Heart right ventricle (tissue), 16 donors: ENCODE results near the gene PTPRG. TPM values are rescaled to one million over a fixed set of nuclear protein-coding genes. Genes with fewer than 3 reads are reported as not detected.
A peak's percentile ranks its signal among the peaks of the same experiment; 100 is the strongest.

Experiments
- ATAC-seq, 8 donors: fragments of 200-7000 bp; cut with Tn5 transposase; one replicate each; pipeline ENCODE4 v1.9.1; 2020; ENCODE audit warnings: mild to moderate bottlenecking in 8 of 8, moderate library complexity in 8 of 8, moderate number of reproducible peaks in 1 of 8
- DNase-seq, 2 donors: peaks; one replicate each; pipeline ENCODE4 v3.0.0-alpha.2; 2020
- H3K27ac ChIP-seq, 10 donors: fragments of 200-600 bp; sonication (generic) in 2 of 10; one replicate each; pipeline versions ENCODE4 v1.5.0 to v1.8.0; 2020 to 2022; ENCODE audit warnings: mild to moderate bottlenecking in 3 of 10
- H3K27me3 ChIP-seq, 7 donors: fragments of 200-600 bp; one replicate each; pipeline ENCODE4 v1.8.0; 2021 to 2022; ENCODE audit warnings: mild to moderate bottlenecking in 2 of 7
- H3K36me3 ChIP-seq, 9 donors: fragments of 200-600 bp; sonication (generic) in 1 of 9; one replicate each; pipeline versions ENCODE4 v1.5.0 to v1.8.0; 2020 to 2022; ENCODE audit warnings: mild to moderate bottlenecking in 2 of 9
- H3K4me1 ChIP-seq, 9 donors: fragments of 200-600 bp; sonication (generic) in 1 of 9; one replicate each; pipeline versions ENCODE4 v1.5.0 to v1.8.0; 2020 to 2022; ENCODE audit warnings: mild to moderate bottlenecking in 4 of 9
- H3K4me3 ChIP-seq, 10 donors: fragments of 200-600 bp; sonication (generic) in 2 of 10; one replicate each; pipeline versions ENCODE4 v1.5.0 to v1.8.0; 2020 to 2022; ENCODE audit warnings: mild to moderate bottlenecking in 7 of 10, moderate library complexity in 2 of 10
- H3K9me3 ChIP-seq, 11 donors: fragments of 200-600 bp in 10 of 11; sonication (generic) in 2 of 11; one replicate each; pipeline versions ENCODE4 v1.5.0 to v1.8.0; 2013 to 2022; ENCODE audit warnings: mild to moderate bottlenecking in 2 of 11, control low read depth in 1 of 11, moderate library complexity in 1 of 11
- WGBS, 2 donors: extraction: QIAGEN DNeasy Blood & Tissue Kit; methylation state at CpG; one replicate each; pipeline ENCODE4 v1.1.7; 2013; ENCODE audit warnings: inconsistent platforms in 1 of 2; 5-methylcytosine and 5-hydroxymethylcytosine counted together
- intact Hi-C, 10 donors: fragments of 100-400 bp; cut with DNase I; formaldehyde crosslinking; loops; one replicate each; pipeline versions ENCODE4 v1.11.1 to v1.14.2; 2022
- polyA plus RNA-seq, 2 donors: library from polyadenylated mRNA; stranded (reverse); fragments of 200-250 nt; gene quantifications; one replicate each; pipeline ENCODE4 v1.2.3, GENCODE V29; 2013
- total RNA-seq, 10 donors: library from RNA; stranded (reverse); fragmentation: NEBNext Ultra II Directional in 3 of 10; extraction: Animal tissue kit (Norgen Biotek cat#: 25700) in 3 of 10; gene quantifications; one replicate each; pipeline versions ENCODE4 v1.2.1 to v1.2.4, GENCODE V29; 2021 to 2023
- TF ChIP-seq, protein P1 (sequence below), 9 donors: fragments of 200-600 bp; sonication (generic) in 2 of 9; IDR thresholded peaks; one replicate each; pipeline versions ENCODE4 v1.5.0 to v1.8.0; 2021 to 2022; ENCODE audit warnings: antibody characterized with exemption in 9 of 9, mild to moderate bottlenecking in 5 of 9, moderate library complexity in 1 of 9
- donor health status: Arrhythmogenic right ventricular cardiomyopathy.
- donor health status: ischemic (EF 13 %, LVEDD 7.1; RV severe dilation, severe dysfunction).
- donor health status: healthy with polysubstance abuse.
- donor health status: DM: no; HTN: yes; CAD: no.
- donor health status: DM: no; HTN: no; CAD: no.
- donor health status: ischemic (EF 25% LVEDD 6.9; RV normal size, moderate dysfunction).
- donor health status: ischemic (EF 25% LVEDD 5.7; RV mildly dilated, moderate dysfunction).
- donor health status: healthy.
- donor health status: DM: yes; HTN: yes; CAD: no.
- donor health status: Ischemic cardiomyopathy.
- donor health status: ischemic (EF 35%, LVEDD 5.7; RV mildly dilated, moderate dysfunction).
- donor health status: nonischemic (EF 11% LVEDD 7.7; RV severe dilation, severe dysfunction).
- donor health status: DM: yes; HTN: yes; CAD: no.
- donor health status: PGD.
- donor health status: ischemic (EF 29% LVEDD 5.4; RV normal size, mild dysfunction).
- donor health status: nonischemic (EF 23%, LVEDD 6.1; RV moderate dilation, normal function).

PTPRG gene
- total and polyA plus RNA-seq, 12 donors: 10.1 to 38.3 (median 32.6) TPM

DNA sequence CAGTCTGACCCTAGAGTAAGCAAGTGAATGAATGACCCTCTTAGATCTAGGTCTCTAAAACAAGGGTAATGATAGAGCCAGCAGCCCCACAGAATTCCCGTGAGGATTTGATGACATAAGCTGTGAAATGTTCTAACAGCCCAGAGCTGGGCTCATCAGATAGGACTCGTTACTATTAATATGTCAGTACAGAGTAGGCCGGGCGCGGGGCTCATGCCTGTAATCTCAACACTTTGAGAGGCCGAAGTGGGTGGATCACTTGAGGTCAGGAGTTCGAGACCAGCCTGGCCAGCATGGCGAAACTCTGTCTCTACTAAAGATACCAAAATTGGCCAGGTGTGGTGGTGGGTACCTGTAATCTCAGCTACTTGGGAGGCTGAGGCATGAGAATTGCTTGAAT, 621.7 kb downstream of the PTPRG start:
- TF ChIP-seq, protein P1, sequence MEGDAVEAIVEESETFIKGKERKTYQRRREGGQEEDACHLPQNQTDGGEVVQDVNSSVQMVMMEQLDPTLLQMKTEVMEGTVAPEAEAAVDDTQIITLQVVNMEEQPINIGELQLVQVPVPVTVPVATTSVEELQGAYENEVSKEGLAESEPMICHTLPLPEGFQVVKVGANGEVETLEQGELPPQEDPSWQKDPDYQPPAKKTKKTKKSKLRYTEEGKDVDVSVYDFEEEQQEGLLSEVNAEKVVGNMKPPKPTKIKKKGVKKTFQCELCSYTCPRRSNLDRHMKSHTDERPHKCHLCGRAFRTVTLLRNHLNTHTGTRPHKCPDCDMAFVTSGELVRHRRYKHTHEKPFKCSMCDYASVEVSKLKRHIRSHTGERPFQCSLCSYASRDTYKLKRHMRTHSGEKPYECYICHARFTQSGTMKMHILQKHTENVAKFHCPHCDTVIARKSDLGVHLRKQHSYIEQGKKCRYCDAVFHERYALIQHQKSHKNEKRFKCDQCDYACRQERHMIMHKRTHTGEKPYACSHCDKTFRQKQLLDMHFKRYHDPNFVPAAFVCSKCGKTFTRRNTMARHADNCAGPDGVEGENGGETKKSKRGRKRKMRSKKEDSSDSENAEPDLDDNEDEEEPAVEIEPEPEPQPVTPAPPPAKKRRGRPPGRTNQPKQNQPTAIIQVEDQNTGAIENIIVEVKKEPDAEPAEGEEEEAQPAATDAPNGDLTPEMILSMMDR (IDR thresholded peaks at IDR 0.05): no peak
- no peak overlapping the region for H3K27ac ChIP-seq
- peaks cover 0 to 42% (median 20%) of the 10 kb centered on the region in 9 donors for H3K4me1 ChIP-seq
- H3K9me3 ChIP-seq: no peaks in the 10 kb centered on the region
- WGBS, 2 donors: 41 to 61% methylated on average over 8 of the region's 8 CpGs
- intact Hi-C loops: loop anchor here in 7 of 10 donors (5.0 to 10.0 kb wide), 6 partner anchors 46 to 928 kb away; partner anchors contain the start of genes FHIT (in 1 of the 7) and PTPRG (in 1 of the 7)
- no peaks in the 10 kb centered on the region for H3K27me3 ChIP-seq
- H3K36me3 ChIP-seq: peaks cover 0 to 4% (median 0%) of the 10 kb centered on the region in 9 donors
- no peak overlapping the region for H3K4me3 ChIP-seq
- peak in 1 of 2 donors; percentile 21 for DNase-seq
- ATAC-seq: peak in 4 of 8 donors; percentile 10 to 24 (median 18)

DNA sequence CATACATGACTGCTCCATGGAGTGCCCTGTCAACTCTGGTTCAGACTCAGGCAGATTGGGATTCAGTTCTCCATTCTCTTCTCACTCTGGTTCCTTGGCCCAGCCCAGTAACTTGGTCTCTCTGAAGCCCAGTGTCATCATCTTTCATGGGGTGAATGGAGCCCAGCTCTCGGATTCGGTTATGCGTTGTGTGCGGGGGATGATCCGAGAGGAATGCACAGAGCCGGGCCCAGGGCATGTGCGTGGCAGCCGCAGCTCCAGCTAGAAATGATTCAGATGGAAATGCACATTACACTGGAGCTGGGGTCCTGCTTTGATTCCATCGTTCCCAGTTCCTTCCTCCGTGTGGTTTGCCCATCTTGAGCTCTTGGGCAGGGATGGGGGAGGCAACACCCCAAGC, 622.6 kb downstream of the PTPRG start:
- Histone ChIP-seq H3K9me3 (no peaks in the 10 kb centered on the region), H3K27ac (no peak overlapping the region), H3K27me3 (no peaks in the 10 kb centered on the region), H3K4me3 (no peak overlapping the region), H3K4me1 (peaks cover 0 to 50% (median 29%) of the 10 kb centered on the region in 9 donors), H3K36me3 (peaks cover 0 to 4% (median 0%) of the 10 kb centered on the region in 9 donors)
- DNase-seq (no peak), ATAC-seq (no peak)
- TF ChIP-seq, protein P1 (IDR thresholded peaks at IDR 0.05): no peak
- 94 to 95% methylated on average over 10 of the region's 10 CpGs for WGBS, 2 donors
- intact Hi-C loops: loop anchor here in 8 of 10 donors (2.0 to 10.0 kb wide), 7 partner anchors 47 to 929 kb away; partner anchors contain the start of genes FHIT (in 1 of the 8) and PTPRG (in 1 of the 8)

DNA sequence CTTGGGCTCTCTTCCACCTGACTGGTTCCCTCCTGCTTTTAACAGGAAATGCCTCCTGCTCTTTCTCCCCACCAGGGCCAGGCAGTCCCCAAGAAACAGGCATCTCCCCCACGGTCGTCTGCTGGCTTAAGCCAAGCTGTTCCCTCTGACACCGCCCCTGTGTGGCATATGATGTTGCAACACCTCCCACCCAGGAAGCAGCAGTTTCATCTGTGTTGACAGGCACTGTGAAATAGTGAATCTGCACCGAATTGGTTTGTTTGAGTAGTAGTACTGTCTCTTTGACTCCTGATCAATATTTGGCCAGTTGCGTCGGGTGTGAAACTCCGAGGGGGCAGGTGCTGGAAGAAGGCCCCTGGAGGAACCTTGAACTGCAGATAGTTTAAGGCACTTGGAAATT, 623.2 kb downstream of the PTPRG start:
- DNase-seq (no peak), ATAC-seq (no peak)
- H3K4me3 ChIP-seq: no peak overlapping the region
- WGBS, 2 donors: 82 to 83% methylated on average over 7 of the region's 7 CpGs
- no peaks in the 10 kb centered on the region for H3K27me3 ChIP-seq
- no peak overlapping the region for H3K27ac ChIP-seq
- H3K9me3 ChIP-seq: no peaks in the 10 kb centered on the region
- TF ChIP-seq, protein P1 (IDR thresholded peaks at IDR 0.05): no peak
- intact Hi-C loops: loop anchor here in 8 of 10 donors (2.0 to 10.0 kb wide), 7 partner anchors 47 to 930 kb away; partner anchors contain the start of genes FHIT (in 1 of the 8) and PTPRG (in 1 of the 8)
- peaks cover 0 to 48% (median 29%) of the 10 kb centered on the region in 9 donors for H3K4me1 ChIP-seq
- H3K36me3 ChIP-seq: peaks cover 0 to 4% (median 0%) of the 10 kb centered on the region in 9 donors

DNA sequence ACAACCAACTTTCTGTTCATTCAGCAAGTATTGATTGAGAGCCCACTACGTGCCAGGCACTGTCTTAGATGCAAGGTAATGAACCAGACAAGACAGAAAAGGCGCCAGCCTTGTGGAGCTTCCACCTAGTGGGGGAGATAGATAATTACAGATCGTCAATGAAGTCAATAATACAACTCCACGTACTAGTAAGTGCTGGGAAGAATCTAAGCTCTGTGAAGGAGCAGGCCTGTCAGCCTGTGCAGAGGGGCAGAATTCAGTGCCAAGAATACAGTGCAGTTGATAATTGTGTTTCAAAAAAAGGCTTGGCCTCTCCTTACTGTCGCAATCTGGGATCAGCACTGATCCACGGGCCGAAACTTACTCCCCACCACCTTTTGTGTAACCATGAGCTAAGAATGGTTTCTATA, 625.7 kb downstream of the PTPRG start:
- Histone ChIP-seq H3K27me3 (no peaks in the 10 kb centered on the region), H3K36me3 (peaks cover 0 to 22% (median 5%) of the 10 kb centered on the region in 9 donors), H3K9me3 (no peaks in the 10 kb centered on the region), H3K4me1 (peaks cover 0 to 35% (median 21%) of the 10 kb centered on the region in 9 donors), H3K4me3 (no peak overlapping the region), H3K27ac (peak overlapping the region in 9 of 10 donors; percentile 8 to 64 (median 38))
- WGBS, 2 donors: 32 to 51% methylated on average over 7 of the region's 7 CpGs
- TF ChIP-seq, protein P1 (IDR thresholded peaks at IDR 0.05): peak; percentile 34 to 66 (median 50)
- ATAC-seq: peak; percentile 14 to 72 (median 56)
- intact Hi-C loops: loop anchor here (2.0 to 10.0 kb wide), 13 partner anchors 45 to 932 kb away; partner anchors contain the start of genes PTPRG (in 6 of the 10) and FHIT (in 1 of the 10)
- no peak for DNase-seq
